ENCODE measurements around the gene ZNF552. TPM values are rescaled to one million over a fixed set of nuclear protein-coding genes. Genes with fewer than 3 reads are reported as not detected.
"Not testable (repeated sequence)": the region's sequence is repeated elsewhere in the genome, so short reads cannot be mapped to it uniquely, and the experiment has no call there.

ZNF552 gene
- 10.4 and 11.0 TPM in 2 replicates for total RNA-seq

- intact Hi-C loops (cut with micrococcal nuclease): loop anchor here (1.0 to 10.0 kb wide), 16 partner anchors 35 to 574 kb away; partner anchors contain the start of genes RPS5, ZNF17, ZNF211 and ZNF417
Measured at GRCh38 chr19:57814505-57815246, at the start of gene ZNF552. TSS of gene ZNF552 (minus strand) at chr19:57814913. CDS start at chr19:57814743, 170 bp downstream.

- intact Hi-C loops (cut with micrococcal nuclease): not testable (repeated sequence)
Measured at GRCh38 chr19:57862351-57862750, 47.6 kb upstream of the ZNF552 start.

GRCh38 chr19:57854117-57854516 lies 39.4 kb upstream of the ZNF552 start:
- intact Hi-C loops (cut with micrococcal nuclease): not testable (repeated sequence)

GRCh38 chr19:57851812-57852603 lies 37.3 kb upstream of the ZNF552 start:
- intact Hi-C loops (cut with micrococcal nuclease): loop anchor here (2.0 kb wide), 1 partner anchor 83 kb away; the partner anchor contains the start of gene ZNF586

- intact Hi-C loops (cut with micrococcal nuclease): loop anchor here (2.0 kb wide), 1 partner anchor 82 kb away; the partner anchor contains the start of gene ZNF586
Measured at GRCh38 chr19:57850553-57851017, 35.9 kb upstream of the ZNF552 start.

- intact Hi-C loops (cut with micrococcal nuclease): loop anchor here (1.0 to 2.0 kb wide), 8 partner anchors 31 to 291 kb away; partner anchors contain the start of genes ZNF211, ZNF550, ZNF552 and ZNF586
Measured at GRCh38 chr19:57849666-57850473, 35.2 kb upstream of the ZNF552 start, which contains the start of gene ZNF587. TSS of gene ZNF587 (plus strand) at chr19:57849859. CDS start at chr19:57850039, 180 bp downstream.

GRCh38 chr19:57849162-57849665 lies 34.5 kb upstream of the ZNF552 start:
- intact Hi-C loops (cut with micrococcal nuclease): loop anchor here (1.0 to 2.0 kb wide), 7 partner anchors 30 to 290 kb away; partner anchors contain the start of genes ZNF211, ZNF550, ZNF552 and ZNF606

- intact Hi-C loops (cut with micrococcal nuclease): not testable (repeated sequence)
Measured at GRCh38 chr19:57847164-57847563, 32.5 kb upstream of the ZNF552 start.

- intact Hi-C loops (cut with micrococcal nuclease): no loop called here
Measured at GRCh38 chr19:57841122-57841763, 26.5 kb upstream of the ZNF552 start.

- intact Hi-C loops (cut with micrococcal nuclease): not testable (repeated sequence)
Measured at GRCh38 chr19:57838622-57839191, 24.0 kb upstream of the ZNF552 start.

GRCh38 chr19:57836991-57837390 lies 22.3 kb upstream of the ZNF552 start:
- intact Hi-C loops (cut with micrococcal nuclease): not testable (repeated sequence)

- intact Hi-C loops (cut with micrococcal nuclease): no loop called here
Measured at GRCh38 chr19:57830071-57830602, 15.4 kb upstream of the ZNF552 start, which contains the start of gene ZNF587B. TSS of gene ZNF587B (plus strand) at chr19:57830299. CDS start at chr19:57830529, 230 bp downstream.

- intact Hi-C loops (cut with micrococcal nuclease): no loop called here
Measured at GRCh38 chr19:57829316-57829715, 14.6 kb upstream of the ZNF552 start.

GRCh38 chr19:57825511-57825910 lies 10.8 kb upstream of the ZNF552 start:
- intact Hi-C loops (cut with micrococcal nuclease): no loop called here

GRCh38 chr19:57823608-57824007 lies 8.9 kb upstream of the ZNF552 start:
- intact Hi-C loops (cut with micrococcal nuclease): not testable (repeated sequence)

- intact Hi-C loops (cut with micrococcal nuclease): not testable (repeated sequence)
Measured at GRCh38 chr19:57823155-57823554, 8.4 kb upstream of the ZNF552 start.

GRCh38 chr19:57821501-57821900 lies 6.8 kb upstream of the ZNF552 start:
- intact Hi-C loops (cut with micrococcal nuclease): not testable (repeated sequence)

GRCh38 chr19:57821095-57821494 lies 6.4 kb upstream of the ZNF552 start:
- intact Hi-C loops (cut with micrococcal nuclease): not testable (repeated sequence)

GRCh38 chr19:57820599-57820998 lies 5.9 kb upstream of the ZNF552 start:
- intact Hi-C loops (cut with micrococcal nuclease): no loop called here

Measured in T-helper 1 cell treated with Interleukin-12 subunit alpha and Interleukin-12 subunit beta and Interleukin-4 antibody, amounts not matched to agents 30 ng/mL and 1 ng/mL, for 36 hours (primary cell).